ENCODE results near the gene USP7.

Gene USP7

GRCh38 chr16:8960788-8961109, 3.0 kb downstream of the USP7 start:
- no peak for DNase-seq (ENCODE audit: extremely low spot score)
- no peak for TF ChIP-seq CTCF (IDR thresholded peaks at IDR 0.05; ENCODE audit: control extremely low read depth, extremely low read depth, low read depth, missing control alignments)
- ChIA-PET CTCF (interaction anchor here (0.9 to 3.7 kb wide), 3 partner anchors 10 to 48 kb away, joined by 4 to 21 read pairs (median 4); no protein-coding TSS in a partner anchor), POLR2A (interaction anchor here (0.5 kb wide), 1 partner anchor 109 kb away, joined by 4 read pairs; no protein-coding TSS in a partner anchor)

- CTCF ChIA-PET = interaction anchor here (0.9 to 3.7 kb wide), 4 partner anchors 10 to 49 kb away, joined by 4 to 21 read pairs (median 4); no protein-coding TSS in a partner anchor
- DNase-seq (ENCODE audit: extremely low spot score) = no peak
- TF ChIP-seq CTCF (IDR thresholded peaks at IDR 0.05; ENCODE audit: control extremely low read depth, extremely low read depth, low read depth, missing control alignments) = no peak
- POLR2A ChIA-PET = interaction anchor here (0.5 kb wide), 1 partner anchor 109 kb away, joined by 4 read pairs; no protein-coding TSS in a partner anchor
Measured at GRCh38 chr16:8959921-8960787, 3.6 kb downstream of the USP7 start.

GRCh38 chr16:8958344-8959167, 5.2 kb downstream of the USP7 start:
- ChIA-PET POLR2A (no interaction called here), CTCF (interaction anchor here (1.1 to 3.7 kb wide), 2 partner anchors 11 to 22 kb away, joined by 4 to 21 read pairs; no protein-coding TSS in a partner anchor)
- no peak for TF ChIP-seq CTCF (IDR thresholded peaks at IDR 0.05; ENCODE audit: control extremely low read depth, extremely low read depth, low read depth, missing control alignments)

GRCh38 chr16:8957509-8958157, 6.1 kb downstream of the USP7 start:
- DNase-seq (ENCODE audit: extremely low spot score) = no peak
- ChIA-PET CTCF (interaction anchor here (1.9 kb wide), 1 partner anchor 13 kb away, joined by 7 read pairs; no protein-coding TSS in a partner anchor), POLR2A (no interaction called here)
- no peak for TF ChIP-seq CTCF (IDR thresholded peaks at IDR 0.05; ENCODE audit: control extremely low read depth, extremely low read depth, low read depth, missing control alignments)

More at GRCh38 chr16:8958344-8959167, 5.2 kb downstream of the USP7 start:
- no peak for DNase-seq (ENCODE audit: extremely low spot score)

GRCh38 chr16:8957063-8957397, 6.7 kb downstream of the USP7 start:
- POLR2A ChIA-PET = no interaction called here
- TF ChIP-seq CTCF (IDR thresholded peaks at IDR 0.05; ENCODE audit: control extremely low read depth, extremely low read depth, low read depth, missing control alignments) = no peak
- CTCF ChIA-PET = interaction anchor here (1.2 to 1.9 kb wide), 2 partner anchors 9 to 12 kb away, joined by 3 to 7 read pairs; no protein-coding TSS in a partner anchor
- no peak for DNase-seq (ENCODE audit: extremely low spot score)

Measured in GM10248 (cell line).